ENCODE results near the gene SULT1A1.
"Not testable (repeated sequence)": the region's sequence is repeated elsewhere in the genome, so short reads cannot be mapped to it uniquely, and the experiment has no call there.

Gene SULT1A1

GRCh38 chr16:28591355-28591754 is 18.5 kb downstream of the SULT1A1 start:
- DNase-seq (ENCODE audit: low read depth): no peak

- no peak for DNase-seq (ENCODE audit: low read depth)
Measured at GRCh38 chr16:28590384-28591340, 19.2 kb downstream of the SULT1A1 start.

DNA sequence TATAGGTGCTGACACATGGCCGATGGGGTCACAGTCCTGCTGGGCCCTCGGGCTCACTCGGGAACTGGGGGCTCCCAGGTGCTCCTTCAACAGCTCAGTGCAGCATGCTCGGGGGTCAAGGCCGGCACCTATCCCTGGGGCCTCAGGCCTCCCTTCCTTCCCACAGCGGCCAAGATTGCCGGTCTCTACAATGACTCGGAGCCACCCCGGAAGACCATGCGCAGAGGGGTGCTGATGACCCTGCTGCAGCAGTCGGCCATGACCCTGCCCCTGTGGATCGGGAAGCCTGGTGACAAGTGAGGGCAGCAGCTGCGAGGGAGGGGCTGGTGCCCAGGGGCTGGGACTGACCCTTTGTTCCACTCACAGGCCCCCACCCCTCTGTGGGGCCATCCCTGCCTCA is 19.9 kb downstream of the SULT1A1 start:
- DNase-seq (ENCODE audit: low read depth): no peak

DNA sequence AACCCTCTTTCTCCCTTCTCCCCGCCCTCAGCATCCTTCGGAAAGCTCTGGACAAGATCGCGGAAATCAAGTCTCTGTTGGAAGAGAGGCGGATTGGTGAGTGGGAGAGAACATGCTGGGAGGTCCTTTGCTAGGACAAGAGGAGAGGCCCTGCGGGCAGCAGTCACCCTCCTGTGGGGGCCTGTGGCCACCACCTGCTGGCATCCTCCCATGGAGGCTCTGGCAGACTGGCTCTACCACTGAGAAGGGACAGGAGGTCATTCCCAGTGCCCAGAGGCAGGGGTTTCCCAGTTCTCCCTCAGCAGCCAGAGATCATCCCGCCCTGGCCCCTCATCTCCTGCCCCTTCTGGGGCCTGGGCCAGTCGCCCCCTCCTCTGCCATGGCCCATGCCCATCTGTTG is 20.8 kb downstream of the SULT1A1 start:
- DNase-seq (ENCODE audit: low read depth): no peak

DNA sequence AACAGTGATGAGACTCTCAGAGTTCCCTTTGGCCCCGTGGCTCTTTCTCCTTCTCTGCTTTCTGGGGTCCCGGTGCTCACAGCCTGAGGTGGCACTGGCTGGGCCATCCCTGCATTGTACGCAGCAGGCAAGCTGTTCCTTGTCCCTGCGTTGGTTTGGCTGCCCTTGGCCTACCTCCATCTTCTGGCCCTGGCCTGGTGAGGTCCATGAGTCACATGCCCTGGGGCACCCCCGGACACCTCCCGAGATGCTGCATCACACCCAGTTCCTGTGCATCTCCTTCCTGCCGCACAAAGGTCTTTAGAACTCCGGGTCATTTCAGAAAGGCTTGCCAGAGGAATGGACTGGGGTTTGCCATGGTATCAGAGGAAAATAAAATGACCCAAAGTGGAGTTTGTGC is 22.5 kb downstream of the SULT1A1 start:
- no peak for DNase-seq (ENCODE audit: low read depth)

GRCh38 chr16:28586466-28586865 is 23.4 kb downstream of the SULT1A1 start:
- no peak for DNase-seq (ENCODE audit: low read depth)

- no peak for DNase-seq (ENCODE audit: low read depth)
Measured at GRCh38 chr16:28585674-28586073, 24.2 kb downstream of the SULT1A1 start.

GRCh38 chr16:28580726-28581315 is 29.0 kb downstream of the SULT1A1 start:
- no peak for DNase-seq (ENCODE audit: low read depth)

- no peak for DNase-seq (ENCODE audit: low read depth)
Measured at GRCh38 chr16:28575446-28576109, 34.3 kb downstream of the SULT1A1 start.

DNA sequence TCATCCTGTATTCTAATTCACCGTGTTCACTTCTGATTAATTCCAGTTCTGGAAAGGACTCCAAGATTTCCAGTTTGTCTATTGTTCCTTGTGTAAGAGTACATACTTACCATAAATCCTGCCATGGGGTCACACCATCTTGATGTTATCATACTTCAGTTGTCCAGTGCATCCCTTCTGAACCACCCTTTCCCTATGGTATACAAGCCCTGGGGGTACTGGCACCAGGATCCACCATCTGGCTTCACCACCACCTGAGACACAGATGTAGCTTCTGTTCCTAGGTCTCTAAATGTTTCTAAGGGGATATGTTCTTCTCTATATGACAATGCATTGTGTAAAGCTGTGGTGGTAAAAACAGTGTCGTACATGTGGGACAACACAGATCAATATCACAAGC is 34.9 kb downstream of the SULT1A1 start:
- DNase-seq (ENCODE audit: low read depth): no peak

DNA sequence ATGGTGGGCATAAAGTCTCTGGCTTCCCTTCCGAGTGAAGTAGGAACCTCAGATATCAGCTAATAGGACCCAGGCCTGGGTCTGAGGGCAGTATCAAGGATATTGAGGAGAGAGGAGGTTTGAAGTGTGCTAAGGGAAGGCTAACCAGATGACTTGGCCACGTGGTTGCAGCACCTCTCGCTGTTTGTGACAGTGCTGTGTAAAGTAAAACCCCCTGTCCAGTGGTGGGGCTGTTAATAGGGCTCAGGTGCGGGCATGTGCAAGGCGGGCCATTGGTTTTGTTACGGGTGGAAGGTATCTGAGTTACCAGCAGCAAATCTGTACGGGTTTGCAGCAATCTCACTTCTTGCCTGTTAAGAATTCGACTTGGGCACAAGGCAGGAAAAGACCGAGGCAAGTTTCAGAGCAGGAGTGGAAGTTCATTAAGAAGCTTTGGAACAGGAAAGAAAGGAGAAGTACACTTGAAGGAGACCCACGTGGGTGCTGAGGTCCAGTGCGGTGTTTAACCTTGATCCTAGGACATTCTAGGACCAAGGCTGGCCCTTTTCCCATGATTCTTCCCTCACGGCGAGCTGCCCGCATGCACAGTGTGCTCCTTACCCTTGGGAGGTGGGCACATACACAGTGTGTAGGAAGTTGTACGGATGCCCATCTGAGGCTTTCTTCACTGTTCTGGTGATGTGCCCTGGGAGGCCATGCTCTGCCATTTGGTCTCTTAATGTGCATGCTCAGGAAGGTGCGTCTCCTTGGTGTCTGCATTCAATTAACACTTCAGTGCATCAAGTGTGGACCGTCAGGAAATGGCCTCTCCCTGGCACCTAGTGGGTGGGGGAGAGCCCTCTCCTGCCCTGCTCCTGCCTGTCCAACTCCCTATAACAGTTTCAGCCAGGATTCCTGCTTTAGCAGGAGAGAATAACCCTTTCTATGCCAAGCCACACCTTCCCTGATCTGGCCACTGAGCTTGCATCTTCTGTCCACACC is 35.8 kb downstream of the SULT1A1 start:
- DNase-seq (ENCODE audit: low read depth): no peak

- no peak for DNase-seq (ENCODE audit: low read depth)
Measured at GRCh38 chr16:28572696-28573510, 36.9 kb downstream of the SULT1A1 start.

- no peak for DNase-seq (ENCODE audit: low read depth)
Measured at GRCh38 chr16:28569968-28570752, 39.7 kb downstream of the SULT1A1 start.

- no peak for DNase-seq (ENCODE audit: low read depth)
Measured at GRCh38 chr16:28569021-28569420, 40.8 kb downstream of the SULT1A1 start.

DNA sequence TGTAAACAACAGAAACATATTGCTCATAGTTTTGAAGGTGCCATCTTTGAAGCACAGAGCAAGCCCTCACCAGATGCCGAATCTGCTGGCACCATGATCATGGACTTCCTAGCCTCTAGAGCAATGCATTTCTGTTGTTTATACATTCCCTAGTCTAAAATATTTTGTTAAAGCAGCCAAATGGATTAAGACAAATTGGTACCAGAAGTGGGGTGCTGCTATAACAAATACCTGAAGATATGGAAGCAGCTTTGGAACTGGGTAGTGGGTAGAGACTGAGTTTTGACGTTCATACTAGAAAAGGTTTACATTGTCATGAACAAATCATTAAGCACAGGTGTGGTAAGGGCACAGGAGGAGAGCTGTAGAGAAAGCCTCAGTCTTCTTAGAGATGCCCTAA is 42.6 kb downstream of the SULT1A1 start:
- no peak for DNase-seq (ENCODE audit: low read depth)

GRCh38 chr16:28566233-28566925 is 43.5 kb downstream of the SULT1A1 start:
- DNase-seq (ENCODE audit: low read depth): not testable (repeated sequence)

DNA sequence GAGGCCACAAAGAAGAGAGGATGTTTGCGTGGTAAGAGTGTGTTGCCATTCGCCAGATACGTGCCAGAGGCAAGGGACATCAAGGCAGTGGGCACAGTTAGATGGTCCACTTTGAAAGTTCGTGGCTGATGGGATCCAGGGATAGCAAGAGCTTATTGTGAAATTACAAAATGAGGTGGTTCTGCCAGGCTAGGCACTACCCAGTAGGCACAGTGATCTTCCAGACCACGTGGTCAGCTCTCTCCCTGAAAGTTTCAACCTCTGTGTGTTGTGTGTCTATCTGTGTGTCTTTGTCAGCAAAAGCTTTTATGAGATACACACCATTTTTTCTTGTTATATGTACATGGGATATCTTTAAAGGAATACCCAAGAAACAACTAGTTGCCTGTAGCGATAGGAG is 46.6 kb downstream of the SULT1A1 start:
- no peak for DNase-seq (ENCODE audit: low read depth)

GRCh38 chr16:28562199-28562598 is 47.6 kb downstream of the SULT1A1 start:
- no peak for DNase-seq (ENCODE audit: low read depth)

- DNase-seq (ENCODE audit: low read depth): no peak
Measured at GRCh38 chr16:28561557-28562187, 48.2 kb downstream of the SULT1A1 start.

Measured in stimulated activated CD8-positive, alpha-beta memory T cell treated with anti-CD3 and anti-CD28 coated beads, Interleukin-12 subunit alpha, Interleukin-12 subunit beta, amount 100 ng/mL, for 4 hours (primary cell).